NCI-H82 treated with DMSO at 0.1 percent for 48 hours (cell line): ENCODE data around the gene CHI3L2.

Experiments
- DNase-seq: peaks from one replicate; lab custom pipeline; 2025; ENCODE audit not compliant: unreplicated experiment; lab: John Stamatoyannopoulos, UW

The CHI3L2 gene

DNA sequence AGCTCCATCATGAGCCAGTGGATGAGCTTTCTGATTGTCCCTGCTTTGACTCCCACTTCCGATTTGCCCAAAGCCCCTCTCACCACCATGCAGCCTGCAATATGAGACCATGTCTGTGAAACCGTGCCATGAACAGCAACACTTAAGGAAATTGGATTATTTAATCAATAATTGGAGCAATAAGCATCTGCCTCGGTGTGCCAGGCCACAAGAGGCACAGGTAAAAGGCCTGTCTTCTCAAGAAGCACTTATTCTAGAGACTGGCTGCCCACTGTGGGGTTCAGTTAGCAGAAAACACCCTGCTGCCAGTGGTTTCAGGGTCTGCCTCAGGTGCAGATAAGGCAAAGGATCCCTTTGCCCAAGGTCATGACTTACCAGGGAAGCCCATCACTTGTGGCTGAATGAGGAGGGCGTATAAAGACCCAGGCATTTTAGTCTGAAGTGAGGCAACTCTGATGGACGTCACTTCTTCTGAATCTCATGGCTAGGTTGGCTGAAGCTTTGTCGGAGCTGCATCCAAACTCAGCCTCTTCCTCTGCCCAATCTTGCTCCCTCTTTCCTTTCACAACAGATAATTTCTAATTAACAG is 7.1 kb upstream of the CHI3L2 start:
- DNase-seq, result peak; percentile 16

DNA sequence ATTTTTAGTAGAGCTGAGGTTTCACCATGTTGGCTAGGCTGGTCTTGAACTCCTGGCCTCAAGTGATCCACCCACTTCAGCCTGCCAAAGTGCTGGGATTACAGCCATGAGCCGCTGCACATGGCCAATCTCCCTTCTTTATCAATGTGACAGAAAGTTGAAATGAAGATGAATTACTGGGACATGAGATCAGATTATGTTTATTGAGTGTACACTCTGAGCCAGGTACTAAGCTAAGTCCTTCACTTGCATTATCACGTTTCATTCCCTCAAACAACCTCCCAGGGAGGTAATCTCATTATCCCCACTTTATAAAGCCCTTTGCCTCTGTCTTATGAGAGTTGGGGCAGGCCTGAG is 6.3 kb upstream of the CHI3L2 start:
- DNase-seq, result peak; percentile 98

DNA sequence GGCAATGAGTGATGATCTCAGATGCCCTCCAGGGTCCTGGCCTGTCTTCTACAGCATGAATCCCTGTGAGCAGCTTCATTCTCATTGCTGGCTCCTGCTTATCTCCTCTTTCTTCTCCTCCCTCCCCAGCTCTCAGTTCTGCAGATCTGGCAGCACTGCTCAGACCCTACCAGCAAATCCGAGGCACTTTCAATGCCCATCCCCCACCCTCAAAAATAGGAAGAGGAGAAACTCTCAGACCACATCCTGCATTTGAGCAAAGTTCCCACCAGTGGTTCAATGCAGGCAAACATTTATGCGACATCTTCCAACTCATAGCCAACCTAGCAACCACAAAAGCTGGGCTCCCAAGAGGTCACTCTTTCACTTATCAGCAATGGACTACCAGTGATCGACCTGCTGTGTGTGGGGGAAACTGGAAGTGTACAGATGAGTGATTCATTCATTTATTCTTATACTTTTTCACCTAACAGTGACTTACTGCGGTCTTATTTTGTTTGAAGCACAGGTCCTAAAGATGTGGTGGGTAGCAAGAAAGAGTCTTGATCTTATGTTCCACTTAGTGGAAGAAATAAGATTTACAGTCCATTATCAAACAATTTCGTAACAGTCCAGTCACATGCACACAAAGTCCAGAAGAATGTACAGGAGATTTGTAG is 5.8 kb upstream of the CHI3L2 start:
- DNase-seq, result no peak

DNA sequence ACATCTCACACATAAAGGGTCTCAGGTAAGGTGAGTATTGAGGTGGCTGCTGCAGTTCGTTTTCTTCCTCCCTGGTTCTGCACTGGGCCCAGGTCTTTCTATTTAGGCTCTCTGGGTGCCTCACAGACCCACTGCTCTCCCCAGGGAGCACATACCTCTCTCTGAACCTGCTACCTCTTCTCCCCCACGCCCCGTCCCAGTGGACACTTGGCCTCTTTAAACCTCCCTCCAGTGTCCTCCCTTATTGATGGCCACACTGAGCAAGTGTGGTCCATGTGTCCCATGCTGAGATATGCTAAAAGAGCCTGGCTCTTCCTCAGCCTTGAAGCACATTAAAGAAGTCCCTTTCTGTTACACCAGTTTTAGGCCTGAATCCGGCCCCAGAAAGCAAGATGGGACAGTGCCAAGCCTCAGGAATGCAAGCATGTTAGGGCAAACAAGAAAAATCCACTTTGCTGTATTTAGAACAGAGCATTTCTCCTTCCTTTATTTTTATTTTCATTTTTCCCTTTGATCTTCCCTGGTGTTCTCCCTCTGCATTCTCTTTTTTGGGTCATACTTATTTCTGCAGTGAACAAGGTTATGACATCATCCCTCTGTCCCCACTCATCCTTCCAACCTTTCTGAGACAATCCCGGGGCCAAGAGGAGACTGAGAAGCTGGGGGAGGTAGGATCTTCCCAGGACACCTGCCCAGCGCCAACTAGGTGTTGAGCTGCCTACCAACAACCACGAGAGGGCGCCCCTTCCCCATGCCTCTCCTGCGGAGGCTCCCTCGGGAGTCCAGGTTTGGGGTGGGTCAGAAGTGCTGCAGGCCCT is 5.0 kb upstream of the CHI3L2 start:
- DNase-seq, result peak; percentile 34

DNA sequence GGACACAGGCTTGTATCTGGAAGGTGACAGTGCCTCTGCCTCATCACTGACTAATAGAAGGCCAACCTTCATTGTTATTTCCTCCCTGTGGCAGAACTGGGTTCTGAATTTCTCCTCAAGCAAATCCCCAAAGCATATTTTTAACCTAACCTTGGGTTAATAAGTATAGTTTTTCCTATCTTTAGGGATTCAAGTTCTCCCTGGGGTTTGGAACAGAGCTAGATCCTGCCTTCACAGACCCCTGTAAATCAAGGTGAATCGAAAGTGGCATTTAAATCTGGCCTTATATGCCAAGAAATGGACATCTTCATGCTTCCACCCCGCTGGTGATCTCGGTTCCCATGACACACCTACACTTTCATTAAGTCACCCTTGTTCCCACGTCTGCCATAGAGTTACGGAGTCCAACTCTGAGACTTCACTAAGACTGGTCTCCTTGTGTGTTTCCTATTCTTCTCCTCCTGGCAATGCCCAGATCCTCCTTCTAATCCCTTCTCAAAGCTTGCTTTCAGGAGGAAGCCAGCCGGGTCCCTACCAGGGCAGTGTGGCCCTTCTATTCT is 4.3 kb upstream of the CHI3L2 start:
- no peak for DNase-seq

DNA sequence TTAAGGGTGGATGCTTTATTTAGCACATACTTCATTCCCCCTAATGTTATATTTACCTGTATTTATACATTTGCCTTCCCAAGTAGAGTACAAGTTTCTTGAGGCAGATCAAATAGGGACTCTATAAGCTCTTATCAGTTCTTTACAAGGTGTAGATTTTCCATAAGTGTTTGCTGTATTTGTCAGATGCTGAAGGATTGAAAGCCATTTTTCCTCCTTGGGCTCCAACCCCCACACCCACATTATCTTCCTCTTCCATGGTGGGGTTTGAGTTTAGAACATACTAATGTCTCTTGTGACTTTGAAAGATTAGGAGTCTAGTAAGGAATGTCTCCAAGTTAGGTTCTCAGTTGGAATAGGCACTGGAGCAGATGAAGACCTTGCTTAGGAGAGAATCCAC is 2.4 kb upstream of the CHI3L2 start:
- DNase-seq, result no peak

DNA sequence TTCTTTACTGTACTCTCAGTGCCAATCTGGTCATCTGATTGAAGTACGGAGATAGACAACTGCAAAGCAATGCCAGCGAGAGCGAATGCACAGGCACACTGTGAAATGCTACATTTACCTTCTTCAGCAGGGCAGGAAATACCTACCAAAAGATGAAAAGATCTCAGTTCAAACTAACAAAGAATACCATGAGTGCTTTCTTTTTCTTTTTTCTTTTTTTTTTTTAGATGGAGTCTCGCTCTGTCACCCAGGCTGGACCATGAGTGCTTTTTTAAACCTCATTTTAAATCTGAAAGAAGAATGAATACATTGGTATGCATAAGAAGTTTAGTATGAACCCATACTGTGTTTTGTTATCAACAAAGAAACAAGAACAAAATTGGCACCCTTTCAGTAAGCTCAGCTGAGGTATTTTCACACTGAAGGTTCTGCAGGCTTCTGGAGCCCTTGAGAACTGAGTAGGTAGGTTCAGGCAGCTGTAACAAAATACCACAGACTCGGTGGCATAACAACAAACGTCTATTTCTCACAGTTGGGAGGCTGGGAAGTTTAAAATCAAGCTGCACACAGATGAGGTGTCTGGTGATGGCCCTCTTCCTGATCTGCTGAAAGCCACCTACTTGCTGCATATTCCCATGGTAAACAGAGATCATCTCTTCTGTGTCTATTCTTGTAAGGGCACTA is 1.7 kb upstream of the CHI3L2 start:
- no peak for DNase-seq

DNA sequence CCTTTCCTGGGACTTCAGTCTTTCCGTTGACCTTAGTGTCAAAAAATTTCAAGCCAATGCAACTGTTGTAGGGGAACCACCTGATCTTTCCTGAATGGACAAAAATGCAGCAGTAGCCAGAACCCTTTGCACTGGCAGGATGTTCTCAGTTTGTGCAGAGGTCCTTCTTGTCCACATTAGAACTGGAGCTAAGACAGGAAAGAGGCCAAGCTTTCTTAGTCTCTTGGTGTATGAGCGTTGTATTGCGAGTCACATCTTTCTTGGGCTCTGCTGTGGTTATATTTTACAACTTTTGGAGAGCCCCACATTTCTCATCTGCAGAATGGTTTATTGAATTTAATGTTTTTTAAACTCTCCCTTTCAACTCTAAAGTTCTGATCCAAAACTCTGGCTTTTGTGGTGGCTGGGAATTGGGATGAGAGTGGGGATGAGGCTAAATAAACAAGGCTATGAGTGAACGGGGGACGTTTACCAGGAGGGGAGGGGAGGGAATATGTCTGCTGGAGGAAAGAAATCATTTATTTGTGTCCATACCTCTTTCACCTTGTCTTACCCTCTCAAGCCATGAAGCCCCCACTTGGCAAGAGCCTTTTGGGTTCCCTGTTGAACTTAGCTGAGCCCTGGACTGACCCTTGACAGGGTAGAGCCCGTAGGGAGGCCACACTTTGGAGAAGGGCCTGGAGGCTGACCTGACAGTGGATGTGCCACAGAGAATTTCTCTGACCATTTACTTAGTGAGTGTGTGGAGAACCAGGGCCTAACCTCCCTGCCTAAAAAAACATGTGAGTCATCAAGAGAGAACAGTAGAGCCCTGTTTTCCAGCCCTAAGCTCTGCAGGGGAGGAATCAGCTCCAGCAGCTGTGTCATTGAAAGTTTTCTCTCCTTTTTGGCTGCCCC is 586 bp downstream of the CHI3L2 start:
- no peak for DNase-seq

DNA sequence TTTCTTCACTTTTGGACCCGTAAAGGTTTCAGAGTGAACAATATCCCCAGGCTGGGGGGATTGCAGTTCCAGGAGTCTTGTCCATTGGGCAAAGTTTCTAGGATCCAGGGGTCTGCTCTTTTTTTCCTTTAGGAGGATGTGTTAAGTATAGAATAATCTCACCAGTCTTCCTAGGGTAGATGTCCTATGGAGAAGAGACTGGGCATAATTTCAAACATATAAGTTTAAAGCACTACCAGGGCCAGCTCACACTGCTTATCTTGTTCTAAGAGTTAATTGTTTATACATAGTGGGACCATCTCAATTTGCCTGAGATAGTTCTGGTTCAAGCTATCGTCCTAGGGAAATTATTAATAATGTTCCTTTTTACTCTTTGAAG is 1.2 kb downstream of the CHI3L2 start:
- no peak for DNase-seq

DNA sequence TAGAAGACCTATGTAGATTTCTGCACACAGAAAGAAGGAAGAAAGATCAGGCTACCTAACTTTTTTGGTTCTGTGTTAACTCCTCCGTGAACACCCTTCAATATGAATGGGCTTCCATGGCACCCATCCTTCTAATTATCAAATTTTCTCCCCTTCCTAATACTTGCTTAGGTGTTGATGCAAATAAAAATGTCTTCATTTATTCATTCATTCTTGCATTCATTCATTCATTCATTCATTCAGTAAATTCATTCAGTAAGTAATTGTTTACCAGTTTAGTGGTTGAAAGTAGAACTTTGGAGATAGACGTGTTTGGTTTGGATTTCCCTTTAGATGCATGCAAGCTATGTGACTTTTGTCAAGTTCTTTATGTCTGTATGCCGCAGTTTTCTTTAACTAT is 4.6 kb downstream of the CHI3L2 start:
- no peak for DNase-seq

DNA sequence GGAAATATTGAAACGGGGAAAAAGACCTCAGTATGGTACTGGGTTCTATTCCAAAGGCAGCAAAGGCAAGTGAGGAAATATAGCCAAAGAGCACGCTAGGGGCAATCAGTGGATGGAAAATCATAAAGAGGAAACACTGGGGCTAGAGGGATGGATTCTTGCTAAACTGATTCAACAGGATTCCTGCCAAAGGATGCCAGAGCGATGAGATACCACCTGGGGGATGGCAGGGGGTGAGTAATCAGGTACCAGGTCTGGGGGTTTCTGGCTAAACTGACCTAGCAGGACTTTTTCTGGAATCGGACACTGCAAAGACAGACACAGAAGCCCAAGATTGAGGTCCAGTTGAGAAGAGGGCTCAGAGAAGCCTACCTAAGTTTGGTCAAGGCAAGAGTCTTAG is 6.7 kb downstream of the CHI3L2 start:
- no peak for DNase-seq

DNA sequence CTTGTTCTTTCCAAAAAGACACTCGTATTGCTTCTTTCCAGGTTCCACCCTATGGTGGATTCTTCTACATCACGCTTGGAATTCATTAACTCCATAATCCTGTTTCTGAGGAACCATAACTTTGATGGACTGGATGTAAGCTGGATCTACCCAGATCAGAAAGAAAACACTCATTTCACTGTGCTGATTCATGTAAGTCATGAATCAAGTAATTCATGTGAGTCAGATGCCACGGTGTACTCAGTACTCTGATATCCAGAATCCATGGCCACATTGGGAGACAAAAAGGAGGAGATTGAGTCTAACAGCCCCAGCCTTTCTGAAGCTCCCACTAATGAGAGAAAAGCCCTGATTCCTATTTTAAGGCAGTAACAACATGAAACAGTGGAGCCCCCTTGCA is 7.4 kb downstream of the CHI3L2 start:
- no peak for DNase-seq

DNA sequence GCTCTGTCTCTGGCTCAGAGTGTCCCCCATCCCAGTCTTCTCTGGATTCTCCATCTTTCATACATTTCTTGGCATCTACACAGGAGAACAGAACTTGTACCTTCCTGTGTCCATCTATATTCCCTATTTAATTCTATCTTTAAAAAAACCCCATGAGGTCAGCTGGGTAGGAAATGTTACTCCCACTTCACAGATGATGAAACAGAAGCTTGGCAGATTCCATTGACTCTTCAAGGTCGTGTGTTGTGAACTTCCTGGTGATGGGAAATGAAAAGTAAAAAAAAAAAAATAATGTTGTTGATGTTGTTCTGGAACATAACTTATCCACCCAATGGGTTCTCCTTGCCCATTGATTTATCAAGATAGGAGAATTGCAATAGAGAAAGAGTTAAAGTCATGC is 8.9 kb downstream of the CHI3L2 start:
- DNase-seq, result no peak

DNA sequence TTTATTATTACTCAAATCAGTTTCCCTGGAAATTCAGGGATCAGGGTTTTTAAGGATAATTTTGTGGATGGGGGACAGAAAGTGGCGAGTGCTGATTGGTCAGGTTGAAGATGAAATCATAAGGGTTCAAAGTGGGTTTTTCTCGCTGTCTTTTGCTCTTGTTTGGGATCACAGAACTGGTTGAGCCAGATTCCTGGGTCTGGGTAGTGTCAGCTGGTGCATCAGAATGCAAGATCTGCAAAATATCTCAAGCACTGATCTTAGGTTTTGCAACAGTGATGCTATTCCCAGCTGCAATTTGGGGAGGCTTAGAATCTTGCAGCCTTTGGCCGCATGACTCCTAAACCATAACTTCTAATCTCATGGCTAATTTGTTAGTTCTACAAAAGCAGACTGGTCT is 9.3 kb downstream of the CHI3L2 start:
- DNase-seq, result no peak

DNA sequence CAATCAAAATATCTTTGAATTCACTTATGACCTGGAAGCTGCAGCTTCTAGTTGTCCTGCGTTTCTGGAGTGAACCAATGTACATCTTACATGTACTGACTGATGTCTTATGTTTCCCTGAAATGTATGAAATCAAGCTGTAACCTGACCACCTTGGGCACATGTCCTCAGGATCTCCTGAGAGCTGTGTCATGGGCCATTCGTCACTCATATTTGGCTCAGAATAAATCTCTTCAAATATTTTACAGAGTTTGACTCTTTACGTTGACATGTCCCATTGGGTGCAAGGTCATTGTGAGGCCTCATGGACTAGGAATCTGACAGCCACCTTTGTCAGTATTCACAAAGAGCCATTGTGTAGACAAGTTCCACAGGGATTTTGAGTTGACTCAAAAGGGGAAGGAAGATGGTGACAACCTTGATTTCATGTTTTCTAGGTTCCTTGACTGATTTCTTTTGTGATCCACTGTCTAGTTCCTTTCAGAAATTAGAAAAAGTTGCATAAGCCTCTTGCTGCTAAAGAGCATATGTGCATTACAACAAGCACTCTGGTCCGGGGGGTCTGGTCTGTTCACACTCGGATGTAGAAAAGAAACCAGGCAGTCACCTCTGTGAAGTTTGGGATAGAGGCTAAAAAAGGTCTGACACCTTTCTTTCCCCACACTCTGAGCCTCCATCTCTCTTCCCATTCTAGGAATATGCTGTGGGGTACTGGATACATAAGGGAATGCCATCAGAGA is 10.7 kb downstream of the CHI3L2 start:
- no peak for DNase-seq

DNA sequence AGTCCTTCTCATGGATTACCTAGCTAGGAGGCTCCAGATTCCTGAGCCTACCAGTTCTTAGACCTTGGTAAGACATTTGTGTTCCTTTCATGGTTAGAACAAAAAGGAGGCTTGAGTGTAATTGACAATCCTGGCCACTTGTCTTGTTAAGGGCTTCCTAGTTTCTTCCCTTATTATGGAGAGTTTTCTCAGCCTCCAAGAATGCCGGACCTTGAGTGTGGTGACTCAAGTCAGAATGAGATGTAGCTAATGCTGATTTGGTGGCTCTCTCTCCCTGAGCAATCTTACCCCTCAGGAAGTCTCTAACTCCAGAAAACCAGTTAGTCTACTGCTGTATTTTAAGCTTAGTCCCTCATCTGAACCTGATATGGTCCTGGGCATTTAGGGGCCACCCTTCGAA is 14.3 kb downstream of the CHI3L2 start:
- no peak for DNase-seq

DNA sequence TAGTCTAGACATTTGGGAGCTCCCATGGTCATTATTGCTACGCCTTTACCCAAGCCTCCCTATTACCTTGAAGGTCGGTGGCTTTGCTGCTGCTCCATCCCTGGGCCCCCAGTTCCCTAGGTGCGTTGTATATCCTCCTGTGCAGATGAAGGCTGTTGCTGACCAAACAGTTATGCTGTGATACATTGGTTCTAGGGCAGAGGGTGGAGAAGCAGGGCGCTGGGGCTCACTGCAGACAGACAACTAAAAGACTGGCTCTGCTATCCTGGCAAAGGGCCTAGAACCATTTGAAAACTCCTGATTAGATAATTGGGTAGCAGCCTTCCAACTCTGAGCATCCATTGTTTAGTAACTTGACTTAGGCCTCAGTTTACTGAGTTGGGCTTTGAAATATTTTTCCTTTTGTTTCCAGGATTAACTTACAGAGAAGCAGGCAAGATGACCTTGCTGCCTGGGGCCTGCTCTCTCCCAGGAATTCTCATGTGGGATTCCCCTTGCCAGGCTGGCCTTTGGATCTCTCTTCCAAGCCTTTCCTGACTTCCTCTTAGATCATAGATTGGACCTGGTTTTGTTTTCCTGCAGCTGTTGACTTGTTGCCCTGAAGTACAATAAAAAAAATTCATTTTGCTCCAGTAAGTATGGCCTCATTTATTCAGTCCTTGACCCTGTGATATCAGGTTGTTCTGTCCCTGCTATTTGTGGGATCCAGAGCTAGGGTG is 15.5 kb downstream of the CHI3L2 start:
- no peak for DNase-seq

DNA sequence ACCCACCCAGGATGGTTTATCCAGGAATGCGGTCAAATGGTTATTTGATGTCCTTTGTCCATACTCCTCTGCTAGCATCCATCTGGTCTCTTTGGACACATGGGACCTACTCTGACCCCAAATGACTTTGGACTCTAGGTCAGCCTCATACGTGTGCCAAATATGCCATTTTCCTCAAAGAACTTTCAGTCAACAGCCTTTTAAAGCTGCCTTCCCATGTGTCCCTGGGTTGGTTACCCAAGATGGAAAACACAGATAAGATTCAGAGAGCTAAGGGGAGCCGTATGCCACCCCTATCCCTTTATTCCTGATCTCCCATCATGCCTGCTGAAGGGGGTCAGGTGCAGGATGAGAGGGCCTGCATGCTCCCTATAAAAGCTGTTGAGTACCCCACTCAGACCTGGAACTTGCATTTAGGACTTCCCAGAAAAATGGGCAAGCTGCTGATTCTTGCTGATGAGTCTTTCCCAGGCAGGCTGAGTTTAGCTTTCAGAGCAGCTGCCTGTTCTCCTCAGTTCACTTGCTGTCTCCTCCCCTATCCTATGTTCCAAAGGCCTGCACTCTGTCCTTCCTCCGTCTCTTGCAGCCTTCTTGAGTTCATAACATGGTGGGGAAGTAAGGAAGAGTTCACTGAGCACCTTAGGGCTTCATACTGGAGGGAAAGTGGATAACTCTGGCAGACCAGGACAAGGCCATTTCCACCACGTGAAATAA is 19.8 kb downstream of the CHI3L2 start:
- no peak for DNase-seq

DNA sequence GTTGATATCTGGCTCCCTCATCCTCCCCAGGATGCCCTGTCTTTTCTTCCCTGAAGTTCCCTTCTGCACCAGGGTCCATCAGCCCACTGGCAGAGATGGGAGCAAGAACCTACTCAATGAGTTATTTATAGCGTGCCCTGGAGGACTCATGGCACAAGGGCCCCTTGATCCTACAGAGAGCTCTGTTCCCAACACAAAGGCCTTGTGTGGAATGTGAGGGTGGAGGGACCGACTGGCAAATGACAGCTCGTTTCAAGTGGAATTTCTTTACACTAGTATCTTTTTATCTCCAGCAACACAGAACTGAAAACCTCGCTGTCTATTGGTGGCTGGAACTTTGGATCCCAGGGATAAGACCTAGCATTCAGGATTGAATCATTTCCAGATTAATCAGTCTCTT is 22.4 kb downstream of the CHI3L2 start:
- DNase-seq, result no peak
